Brain microvascular endothelial cell (primary cell): ENCODE results near the gene ALK.
A peak's percentile ranks its signal among the peaks of the same experiment; 100 is the strongest.

ENCODE experiments used
- DNase-seq: peaks from one replicate; pipeline ENCODE4 v3.0.0-alpha.2; 2020
- H3K27ac ChIP-seq: fragments of 250-450 bp; sonication (Bioruptor Pico); 2 replicates; pipeline ENCODE4 v1.5.1; 2020; ENCODE audit warnings: mild to moderate bottlenecking, moderate library complexity
- H3K27me3 ChIP-seq: fragments of 250-450 bp; sonication (Bioruptor Pico); replicated peaks from 2 replicates; pipeline ENCODE4 v1.5.1; 2020; ENCODE audit warnings: mild to moderate bottlenecking
- H3K36me3 ChIP-seq: fragments of 250-450 bp; sonication (Bioruptor Pico); replicated peaks from 2 replicates; pipeline ENCODE4 v1.5.1; 2020; ENCODE audit warnings: mild to moderate bottlenecking
- H3K4me3 ChIP-seq: 2 replicates; pipeline ENCODE4 v1.5.1; 2011; ENCODE audit warnings: low read depth, mild to moderate bottlenecking, control low read depth, low read length, moderate library complexity
- in situ Hi-C: cut with HindIII; loops from 2 replicates; pipeline ENCODE4 v1.10.0; 2017; ENCODE audit warnings: low sequenced_read_pairs, low pct_ligation_motif_present
- TF ChIP-seq, protein P1 (sequence below): IDR thresholded peaks from 2 replicates; pipeline ENCODE4 v1.5.1; 2011; ENCODE audit warnings: low read depth, mild to moderate bottlenecking, moderate library complexity, low read length, control low read depth, inconsistent platforms; ENCODE audit errors: missing control alignments

The ALK gene

DNA sequence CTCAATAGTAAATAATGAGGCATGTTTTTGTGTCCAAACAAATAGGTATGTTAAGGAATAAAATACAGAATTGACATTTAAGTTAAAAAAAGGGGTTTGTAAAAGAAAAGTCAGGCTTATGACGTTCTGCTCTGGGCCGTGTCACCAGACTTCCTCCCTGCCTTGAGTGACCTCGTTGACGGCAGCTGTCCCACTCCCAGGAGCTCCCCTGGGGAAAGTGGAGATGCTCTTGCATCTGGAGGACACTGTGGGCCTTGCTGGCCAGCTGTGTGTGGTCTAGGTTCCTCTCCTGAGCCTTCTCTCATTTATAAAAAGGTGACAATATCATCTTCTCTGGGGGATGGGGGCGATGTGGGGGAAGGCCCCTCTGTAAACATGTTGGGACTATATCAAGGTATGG lies 609.9 kb downstream of the ALK start:
- TF ChIP-seq, protein P1, sequence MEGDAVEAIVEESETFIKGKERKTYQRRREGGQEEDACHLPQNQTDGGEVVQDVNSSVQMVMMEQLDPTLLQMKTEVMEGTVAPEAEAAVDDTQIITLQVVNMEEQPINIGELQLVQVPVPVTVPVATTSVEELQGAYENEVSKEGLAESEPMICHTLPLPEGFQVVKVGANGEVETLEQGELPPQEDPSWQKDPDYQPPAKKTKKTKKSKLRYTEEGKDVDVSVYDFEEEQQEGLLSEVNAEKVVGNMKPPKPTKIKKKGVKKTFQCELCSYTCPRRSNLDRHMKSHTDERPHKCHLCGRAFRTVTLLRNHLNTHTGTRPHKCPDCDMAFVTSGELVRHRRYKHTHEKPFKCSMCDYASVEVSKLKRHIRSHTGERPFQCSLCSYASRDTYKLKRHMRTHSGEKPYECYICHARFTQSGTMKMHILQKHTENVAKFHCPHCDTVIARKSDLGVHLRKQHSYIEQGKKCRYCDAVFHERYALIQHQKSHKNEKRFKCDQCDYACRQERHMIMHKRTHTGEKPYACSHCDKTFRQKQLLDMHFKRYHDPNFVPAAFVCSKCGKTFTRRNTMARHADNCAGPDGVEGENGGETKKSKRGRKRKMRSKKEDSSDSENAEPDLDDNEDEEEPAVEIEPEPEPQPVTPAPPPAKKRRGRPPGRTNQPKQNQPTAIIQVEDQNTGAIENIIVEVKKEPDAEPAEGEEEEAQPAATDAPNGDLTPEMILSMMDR: no peak
- Histone ChIP-seq H3K27me3 (peaks cover 1% of the 10 kb centered on the region), H3K36me3 (no peaks in the 10 kb centered on the region), H3K4me3 (no peak overlapping the region), H3K27ac (no peak overlapping the region)
- in situ Hi-C loops: no loop called here
- no peak for DNase-seq

DNA sequence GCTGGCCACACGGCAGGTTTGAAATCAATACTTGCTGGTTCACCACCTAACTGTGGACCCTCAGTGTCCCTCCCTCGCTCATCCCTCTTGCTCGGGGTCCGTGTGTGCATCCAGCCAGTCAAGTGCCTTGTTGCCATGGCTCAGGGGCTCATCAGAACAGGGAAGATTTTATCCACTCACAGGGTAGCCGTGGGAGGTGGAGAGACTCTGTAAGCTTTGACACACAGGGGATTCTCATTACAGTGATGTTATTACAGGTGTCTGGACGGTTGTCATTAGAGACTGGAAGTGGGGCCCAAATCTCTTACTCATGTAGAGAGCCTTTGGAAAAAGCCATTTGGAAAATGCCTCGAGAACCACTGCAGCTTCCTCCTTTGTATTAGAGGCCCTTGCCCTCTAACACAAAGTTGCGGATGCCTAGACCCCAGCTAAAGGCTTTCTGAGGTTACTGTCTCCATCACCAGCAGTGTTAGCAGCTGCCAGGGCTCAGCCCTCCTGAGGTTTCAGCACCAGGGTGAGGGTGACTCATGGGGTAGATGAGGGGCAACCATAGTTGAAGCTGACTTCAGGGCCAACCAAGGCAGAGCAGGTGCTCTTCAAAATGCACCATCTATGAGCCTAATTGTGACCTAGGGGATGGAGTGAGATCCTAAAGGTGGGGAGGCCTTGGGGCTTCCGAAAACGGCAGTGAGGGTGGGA lies 610.6 kb downstream of the ALK start:
- DNase-seq: no peak
- in situ Hi-C loops: no loop called here
- Histone ChIP-seq H3K4me3 (no peak overlapping the region), H3K36me3 (no peaks in the 10 kb centered on the region), H3K27ac (no peak overlapping the region), H3K27me3 (peaks cover 1% of the 10 kb centered on the region)
- TF ChIP-seq, protein P1: no peak

DNA sequence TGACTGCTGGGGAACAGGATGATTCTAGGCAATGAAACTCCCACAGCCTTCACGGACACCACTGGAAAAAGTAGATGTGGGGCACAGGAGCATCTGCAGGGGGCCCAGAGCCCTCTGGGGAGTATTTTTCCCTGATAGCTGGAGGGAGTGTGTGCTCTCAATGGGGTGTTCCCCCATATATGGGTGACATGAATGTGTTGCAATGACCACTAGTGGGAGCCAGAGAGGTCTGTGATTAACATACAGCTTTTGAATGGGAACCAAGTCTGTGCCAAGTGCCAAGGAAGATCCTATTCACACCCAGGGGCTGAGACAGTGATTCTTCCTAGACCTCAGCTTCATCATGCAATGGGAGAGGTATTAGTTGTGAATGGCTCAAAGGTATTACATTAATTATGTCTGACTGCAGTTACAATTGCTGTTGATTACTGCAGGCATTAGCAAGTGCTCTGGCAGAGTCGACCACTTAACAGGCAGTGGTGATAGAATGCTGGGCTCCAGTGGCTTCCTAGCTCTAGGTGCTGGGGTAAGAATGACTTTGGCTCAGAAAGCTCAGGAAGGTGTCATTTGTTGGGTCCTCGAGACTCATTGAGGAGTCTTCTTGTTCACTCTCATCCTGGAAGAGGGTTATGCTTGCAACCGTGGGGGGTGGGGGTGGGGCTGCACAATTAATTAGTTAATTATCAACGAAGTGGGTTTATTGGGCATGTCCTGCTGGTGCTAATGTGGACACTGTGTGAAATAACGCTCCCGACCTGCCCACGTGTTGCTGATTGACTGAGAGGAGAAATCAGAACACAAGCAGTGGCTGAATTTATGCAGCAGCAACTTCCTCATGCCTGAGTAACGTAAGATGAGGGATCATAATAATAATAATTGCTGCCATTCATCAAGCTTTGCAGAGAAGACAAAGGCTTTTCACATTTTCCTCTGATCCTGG lies 612.0 kb downstream of the ALK start:
- in situ Hi-C loops: no loop called here
- Histone ChIP-seq H3K27ac (no peak overlapping the region), H3K4me3 (no peak overlapping the region), H3K27me3 (peaks cover 1% of the 10 kb centered on the region), H3K36me3 (no peaks in the 10 kb centered on the region)
- DNase-seq: peak; percentile 64
- TF ChIP-seq, protein P1: peak; percentile 86

DNA sequence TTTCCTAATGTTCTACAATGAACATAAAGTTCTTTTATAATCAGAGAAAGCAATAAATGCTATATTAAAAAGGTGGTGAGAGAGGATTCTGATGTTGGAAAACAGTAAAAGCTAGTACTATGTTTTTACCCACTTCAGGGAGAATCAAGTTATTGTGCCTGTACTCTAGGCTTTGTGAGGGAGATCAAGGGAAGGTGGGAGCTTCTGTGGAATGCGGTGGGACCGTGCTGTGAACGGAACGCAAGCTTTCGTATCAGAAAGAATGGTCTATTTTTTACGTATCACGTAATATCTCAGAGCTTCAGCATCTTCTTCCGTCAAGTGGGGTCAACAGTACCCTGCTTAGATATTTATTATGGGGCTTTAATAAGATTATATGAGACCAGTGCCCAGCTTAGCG lies 613.0 kb downstream of the ALK start:
- Histone ChIP-seq H3K4me3 (no peak overlapping the region), H3K36me3 (no peaks in the 10 kb centered on the region), H3K27ac (no peak overlapping the region), H3K27me3 (peaks cover 1% of the 10 kb centered on the region)
- in situ Hi-C loops: no loop called here
- TF ChIP-seq, protein P1: no peak
- DNase-seq: no peak

DNA sequence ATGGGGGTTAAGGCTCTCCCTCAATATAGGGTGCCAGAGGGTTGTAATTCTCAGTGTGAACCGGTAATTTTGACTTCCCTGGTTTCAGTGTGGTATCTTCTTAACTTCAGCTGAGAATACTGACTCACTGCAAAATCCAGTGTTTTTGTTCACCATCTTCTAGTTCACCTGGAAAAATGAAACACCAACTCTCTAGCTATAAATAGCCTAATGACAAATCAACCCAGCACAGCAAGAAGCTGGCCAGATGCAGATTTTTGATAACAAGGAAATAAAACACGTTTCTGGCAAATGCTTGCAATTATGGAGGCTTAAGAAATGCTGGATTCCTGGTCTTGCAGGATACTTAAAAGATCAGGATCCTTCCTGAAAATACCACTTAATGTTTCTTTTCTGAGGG lies 613.9 kb downstream of the ALK start:
- no peak for DNase-seq
- in situ Hi-C loops: no loop called here
- Histone ChIP-seq H3K4me3 (no peak overlapping the region), H3K36me3 (no peaks in the 10 kb centered on the region), H3K27ac (no peak overlapping the region), H3K27me3 (no peaks in the 10 kb centered on the region)
- TF ChIP-seq, protein P1: no peak
